Measurements from ENCODE around the gene IGFBP5. TPM values are rescaled to one million over a fixed set of nuclear protein-coding genes. Genes with fewer than 3 reads are reported as not detected.

Gene IGFBP5
- total RNA-seq, 1 experiment from 2014 or later = 3.9 TPM

DNA sequence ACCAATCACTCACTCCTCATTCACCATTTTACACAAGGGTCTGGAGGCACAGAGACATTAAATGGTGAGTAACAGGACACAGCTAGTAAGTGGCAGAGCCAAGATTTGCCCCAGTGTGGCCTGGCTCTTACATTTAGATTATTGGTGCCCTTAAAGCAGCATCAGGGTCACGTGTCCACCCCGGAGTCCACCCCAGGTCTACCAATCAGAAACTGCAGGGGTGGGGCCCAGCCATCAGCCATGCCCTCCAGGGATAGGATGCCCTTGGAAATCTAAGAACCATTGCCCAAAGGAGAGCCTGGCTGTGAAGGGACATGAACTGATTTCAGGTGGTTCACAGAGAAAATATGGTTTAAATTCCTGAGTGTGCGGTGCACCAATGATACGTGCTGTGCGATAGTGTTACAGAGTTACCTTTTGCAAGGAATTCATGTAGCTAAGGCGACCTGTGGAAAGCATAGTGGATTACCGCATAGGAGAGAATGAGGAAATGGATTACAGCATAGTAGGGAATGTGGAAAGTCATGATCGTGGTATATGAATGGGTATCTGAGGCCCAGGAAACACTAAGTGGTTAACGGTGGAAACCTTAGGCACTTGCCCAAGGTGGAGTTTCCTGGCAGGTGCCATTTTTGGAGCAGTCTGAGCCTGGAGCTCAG lies 17.8 kb downstream of the IGFBP5 start:
- intact Hi-C loops (cut with micrococcal nuclease) = no loop called here
- Histone ChIP-seq H3K27ac (ENCODE audit: low read depth, low read length) (no peak overlapping the region), H3K4me1 (ENCODE audit: control insufficient read depth in 1 of 2, insufficient read depth in 2 of 2, low read length in 2 of 2) (peaks cover 10% of the 10 kb centered on the region in 2 experiments), H3K36me3 (ENCODE audit: control insufficient read depth in 1 of 2, insufficient read depth in 2 of 2, low read length in 2 of 2) (no peaks in the 10 kb centered on the region), H3K9me2 (ENCODE audit: insufficient read depth) (no peaks in the 10 kb centered on the region), H3K9me3 (ENCODE audit: control insufficient read depth in 1 of 2, insufficient read depth in 1 of 2, low read depth in 1 of 2, low read length in 2 of 2) (no peaks in the 10 kb centered on the region), H4K20me1 (ENCODE audit: insufficient read depth) (no peaks in the 10 kb centered on the region), H3K9ac (ENCODE audit: low read length) (no peak overlapping the region), H3K4me3 (replicated peaks in 1 of 2; ENCODE audit: low read depth in 1 of 2, low read length in 2 of 2) (no peak overlapping the region), H3K79me2 (ENCODE audit: insufficient read depth, low read length) (no peaks in the 10 kb centered on the region), H2AFZ (ENCODE audit: low read depth, low read length, poor library complexity, severe bottlenecking) (no peak overlapping the region), H3K4me2 (ENCODE audit: low read length) (no peak overlapping the region), H3K27me3 (ENCODE audit: insufficient read depth, low read length) (no peaks in the 10 kb centered on the region)
- ChIA-PET RAD21 (ENCODE audit: low non-redundant PET in 1 of 2, low total read pairs in 2 of 2, uncharacterized antibody in 2 of 2, unreplicated experiment in 2 of 2) (no interaction called here), CTCF (interaction anchor here (1.2 kb wide), 1 partner anchor 18 kb away, joined by 3 read pairs; the partner anchor contains the start of gene IGFBP5), POLR2A (no interaction called here)
- ATAC-seq = no peak
- BruUV-seq (replicated peaks) = no TSS peak
- TF ChIP-seq, protein P1, sequence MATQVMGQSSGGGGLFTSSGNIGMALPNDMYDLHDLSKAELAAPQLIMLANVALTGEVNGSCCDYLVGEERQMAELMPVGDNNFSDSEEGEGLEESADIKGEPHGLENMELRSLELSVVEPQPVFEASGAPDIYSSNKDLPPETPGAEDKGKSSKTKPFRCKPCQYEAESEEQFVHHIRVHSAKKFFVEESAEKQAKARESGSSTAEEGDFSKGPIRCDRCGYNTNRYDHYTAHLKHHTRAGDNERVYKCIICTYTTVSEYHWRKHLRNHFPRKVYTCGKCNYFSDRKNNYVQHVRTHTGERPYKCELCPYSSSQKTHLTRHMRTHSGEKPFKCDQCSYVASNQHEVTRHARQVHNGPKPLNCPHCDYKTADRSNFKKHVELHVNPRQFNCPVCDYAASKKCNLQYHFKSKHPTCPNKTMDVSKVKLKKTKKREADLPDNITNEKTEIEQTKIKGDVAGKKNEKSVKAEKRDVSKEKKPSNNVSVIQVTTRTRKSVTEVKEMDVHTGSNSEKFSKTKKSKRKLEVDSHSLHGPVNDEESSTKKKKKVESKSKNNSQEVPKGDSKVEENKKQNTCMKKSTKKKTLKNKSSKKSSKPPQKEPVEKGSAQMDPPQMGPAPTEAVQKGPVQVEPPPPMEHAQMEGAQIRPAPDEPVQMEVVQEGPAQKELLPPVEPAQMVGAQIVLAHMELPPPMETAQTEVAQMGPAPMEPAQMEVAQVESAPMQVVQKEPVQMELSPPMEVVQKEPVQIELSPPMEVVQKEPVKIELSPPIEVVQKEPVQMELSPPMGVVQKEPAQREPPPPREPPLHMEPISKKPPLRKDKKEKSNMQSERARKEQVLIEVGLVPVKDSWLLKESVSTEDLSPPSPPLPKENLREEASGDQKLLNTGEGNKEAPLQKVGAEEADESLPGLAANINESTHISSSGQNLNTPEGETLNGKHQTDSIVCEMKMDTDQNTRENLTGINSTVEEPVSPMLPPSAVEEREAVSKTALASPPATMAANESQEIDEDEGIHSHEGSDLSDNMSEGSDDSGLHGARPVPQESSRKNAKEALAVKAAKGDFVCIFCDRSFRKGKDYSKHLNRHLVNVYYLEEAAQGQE (IDR thresholded peaks at IDR 0.05; ENCODE audit: low read depth) = no peak
- TF ChIP-seq CBX3 (IDR thresholded peaks at IDR 0.05; ENCODE audit: low read depth) (no peak), RAD21 (IDR thresholded peaks at IDR 0.05; ENCODE audit: low read depth) (no peak), ELF1 (IDR thresholded peaks at IDR 0.05; ENCODE audit: borderline replicate concordance, low read depth) (no peak), YY1 (IDR thresholded peaks at IDR 0.05; ENCODE audit: extremely low read depth, insufficient replicate concordance, low read depth, low read length) (no peak), EZH2phosphoT487 (IDR thresholded peaks at IDR 0.05; ENCODE audit: borderline replicate concordance) (no peak), ZFX (IDR thresholded peaks at IDR 0.05) (no peak), TCF7L2 (IDR thresholded peaks at IDR 0.05; ENCODE audit: borderline replicate concordance, extremely low read depth, insufficient read depth, insufficient read length) (no peak), SRF (IDR thresholded peaks at IDR 0.05; ENCODE audit: low read depth) (no peak), FOSL1 (IDR thresholded peaks at IDR 0.05; ENCODE audit: low read depth) (no peak), POLR2A (IDR thresholded peaks at IDR 0.05; ENCODE audit: borderline replicate concordance, extremely low read depth, insufficient read depth, insufficient read length) (no peak), EZH2 (IDR thresholded peaks at IDR 0.05) (no peak), SIN3A (IDR thresholded peaks at IDR 0.05; ENCODE audit: low read depth) (no peak), POLR2AphosphoS5 (IDR thresholded peaks at IDR 0.05; ENCODE audit: low read depth, low read length) (no peak)
- TF ChIP-seq, protein P2, sequence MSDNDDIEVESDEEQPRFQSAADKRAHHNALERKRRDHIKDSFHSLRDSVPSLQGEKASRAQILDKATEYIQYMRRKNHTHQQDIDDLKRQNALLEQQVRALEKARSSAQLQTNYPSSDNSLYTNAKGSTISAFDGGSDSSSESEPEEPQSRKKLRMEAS (IDR thresholded peaks at IDR 0.05) = no peak
- TF ChIP-seq, protein P3, sequence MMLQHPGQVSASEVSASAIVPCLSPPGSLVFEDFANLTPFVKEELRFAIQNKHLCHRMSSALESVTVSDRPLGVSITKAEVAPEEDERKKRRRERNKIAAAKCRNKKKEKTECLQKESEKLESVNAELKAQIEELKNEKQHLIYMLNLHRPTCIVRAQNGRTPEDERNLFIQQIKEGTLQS (IDR thresholded peaks at IDR 0.05) = no peak
- TF ChIP-seq, protein P4, sequence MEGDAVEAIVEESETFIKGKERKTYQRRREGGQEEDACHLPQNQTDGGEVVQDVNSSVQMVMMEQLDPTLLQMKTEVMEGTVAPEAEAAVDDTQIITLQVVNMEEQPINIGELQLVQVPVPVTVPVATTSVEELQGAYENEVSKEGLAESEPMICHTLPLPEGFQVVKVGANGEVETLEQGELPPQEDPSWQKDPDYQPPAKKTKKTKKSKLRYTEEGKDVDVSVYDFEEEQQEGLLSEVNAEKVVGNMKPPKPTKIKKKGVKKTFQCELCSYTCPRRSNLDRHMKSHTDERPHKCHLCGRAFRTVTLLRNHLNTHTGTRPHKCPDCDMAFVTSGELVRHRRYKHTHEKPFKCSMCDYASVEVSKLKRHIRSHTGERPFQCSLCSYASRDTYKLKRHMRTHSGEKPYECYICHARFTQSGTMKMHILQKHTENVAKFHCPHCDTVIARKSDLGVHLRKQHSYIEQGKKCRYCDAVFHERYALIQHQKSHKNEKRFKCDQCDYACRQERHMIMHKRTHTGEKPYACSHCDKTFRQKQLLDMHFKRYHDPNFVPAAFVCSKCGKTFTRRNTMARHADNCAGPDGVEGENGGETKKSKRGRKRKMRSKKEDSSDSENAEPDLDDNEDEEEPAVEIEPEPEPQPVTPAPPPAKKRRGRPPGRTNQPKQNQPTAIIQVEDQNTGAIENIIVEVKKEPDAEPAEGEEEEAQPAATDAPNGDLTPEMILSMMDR (IDR thresholded peaks at IDR 0.05 in 2 of 3, conservative IDR thresholded peaks at IDR 0.05 in 1 of 3; ENCODE audit: borderline replicate concordance in 1 of 3, insufficient read depth in 1 of 3, low read depth in 2 of 3, low read length in 2 of 3) = no peak
- no peak for DNase-seq (ENCODE audit: low read depth, low spot score)
